ENCODE data around the gene CD44.

The CD44 gene

DNA sequence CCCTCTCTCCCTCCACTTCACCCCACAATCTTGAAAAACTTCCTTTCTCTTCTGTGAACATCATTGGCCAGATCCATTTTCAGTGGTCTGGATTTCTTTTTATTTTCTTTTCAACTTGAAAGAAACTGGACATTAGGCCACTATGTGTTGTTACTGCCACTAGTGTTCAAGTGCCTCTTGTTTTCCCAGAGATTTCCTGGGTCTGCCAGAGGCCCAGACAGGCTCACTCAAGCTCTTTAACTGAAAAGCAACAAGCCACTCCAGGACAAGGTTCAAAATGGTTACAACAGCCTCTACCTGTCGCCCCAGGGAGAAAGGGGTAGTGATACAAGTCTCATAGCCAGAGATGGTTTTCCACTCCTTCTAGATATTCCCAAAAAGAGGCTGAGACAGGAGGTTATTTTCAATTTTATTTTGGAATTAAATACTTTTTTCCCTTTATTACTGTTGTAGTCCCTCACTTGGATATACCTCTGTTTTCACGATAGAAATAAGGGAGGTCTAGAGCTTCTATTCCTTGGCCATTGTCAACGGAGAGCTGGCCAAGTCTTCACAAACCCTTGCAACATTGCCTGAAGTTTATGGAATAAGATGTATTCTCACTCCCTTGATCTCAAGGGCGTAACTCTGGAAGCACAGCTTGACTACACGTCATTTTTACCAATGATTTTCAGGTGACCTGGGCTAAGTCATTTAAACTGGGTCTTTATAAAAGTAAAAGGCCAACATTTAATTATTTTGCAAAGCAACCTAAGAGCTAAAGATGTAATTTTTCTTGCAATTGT, 92.3 kb downstream of the CD44 start:
- no peak for FAIRE-seq
- no peak for DNase-seq (ENCODE audit: extremely low spot score, insufficient read length, low read depth)

DNA sequence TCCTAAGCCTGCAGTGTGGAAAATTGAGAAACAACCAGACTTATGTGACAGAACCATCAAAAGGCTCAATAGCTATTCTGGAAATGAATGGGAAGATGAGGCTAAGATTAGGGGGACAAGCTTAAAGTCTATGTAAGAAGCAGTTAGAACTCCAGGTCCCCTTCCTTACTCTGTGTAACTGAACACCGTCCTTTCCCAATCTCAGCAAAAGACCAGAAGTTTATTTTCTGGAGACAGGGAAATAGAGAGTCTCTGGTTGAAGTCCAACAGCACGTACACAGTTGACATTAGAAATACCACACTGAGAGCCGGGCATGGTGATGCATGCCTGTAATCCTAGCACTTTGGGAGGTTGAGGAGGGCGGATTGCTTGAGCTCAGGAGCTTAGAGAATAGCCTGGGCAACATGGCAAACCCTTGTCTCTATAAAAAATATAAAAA, 93.9 kb downstream of the CD44 start:
- FAIRE-seq (no peak), DNase-seq (ENCODE audit: extremely low spot score, insufficient read length, low read depth) (no peak)

DNA sequence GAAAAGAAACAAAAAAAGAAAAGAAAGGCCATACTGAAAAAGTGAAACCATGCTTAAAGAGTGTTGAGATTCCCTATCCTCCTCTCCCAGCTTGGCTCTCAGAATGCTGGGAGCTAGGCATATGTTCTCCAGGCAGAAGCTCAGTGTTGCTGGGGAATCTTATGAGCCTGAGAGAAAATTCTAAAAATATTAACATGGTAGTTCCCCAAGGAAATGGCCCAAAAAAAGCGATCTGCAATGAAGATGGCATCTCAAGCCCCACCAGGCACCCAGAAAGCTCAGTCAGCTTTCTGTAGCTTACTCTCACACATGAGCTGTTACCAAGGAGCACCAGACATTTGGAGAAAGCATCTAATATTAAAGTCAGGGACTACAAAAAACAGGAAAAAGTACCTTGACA, 94.5 kb downstream of the CD44 start:
- DNase-seq (ENCODE audit: extremely low spot score, insufficient read length, low read depth) (no peak), FAIRE-seq (no peak)

DNA sequence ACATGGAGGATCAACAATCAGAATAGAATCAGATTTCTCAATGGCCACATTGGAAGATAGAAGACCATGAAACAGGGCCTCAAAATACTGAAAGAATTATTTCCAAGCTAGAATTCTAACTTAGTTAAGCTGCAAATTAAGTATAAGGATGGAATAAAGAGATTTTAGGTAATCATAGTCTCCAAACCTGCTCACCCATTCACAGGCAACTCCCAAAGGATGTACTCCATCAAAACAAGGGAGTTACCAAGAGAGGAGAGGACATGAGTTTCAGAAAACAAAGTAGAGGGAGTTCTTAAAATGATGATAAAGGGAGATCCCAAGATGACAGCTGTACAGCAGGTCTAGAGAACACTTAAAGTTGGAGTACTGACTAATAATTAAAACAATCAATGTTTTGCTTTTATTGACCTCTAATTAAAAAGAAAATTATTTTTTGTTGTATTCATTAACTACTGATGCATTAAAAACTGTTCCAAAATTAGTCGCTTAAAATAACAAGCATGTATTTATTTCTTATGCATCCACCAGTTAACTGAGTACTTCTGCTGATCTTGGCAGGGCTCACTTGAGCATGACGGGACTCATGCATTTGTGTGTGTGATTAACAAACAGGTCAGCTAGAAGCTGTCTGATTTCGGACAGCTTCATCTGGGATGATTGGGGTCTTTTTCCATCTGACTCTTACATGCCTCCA, 95.6 kb downstream of the CD44 start:
- DNase-seq (ENCODE audit: extremely low spot score, insufficient read length, low read depth): no peak
- no peak for FAIRE-seq

DNA sequence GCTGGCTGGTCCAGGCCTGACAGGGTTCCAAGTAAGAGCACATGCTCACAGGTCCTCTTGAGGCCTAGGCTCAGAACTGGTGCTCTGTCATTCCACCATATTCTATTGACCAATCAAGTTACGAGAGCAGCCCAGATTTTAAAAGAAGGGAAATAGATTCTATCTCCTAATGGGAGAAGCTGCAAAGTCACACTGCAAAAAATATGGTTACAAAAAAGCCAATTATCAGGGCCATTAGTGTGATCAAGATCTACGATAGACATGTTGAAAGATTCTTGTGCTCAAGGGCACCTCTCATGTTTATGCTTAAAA, 96.1 kb downstream of the CD44 start:
- FAIRE-seq: no peak
- no peak for DNase-seq (ENCODE audit: extremely low spot score, insufficient read length, low read depth)

DNA sequence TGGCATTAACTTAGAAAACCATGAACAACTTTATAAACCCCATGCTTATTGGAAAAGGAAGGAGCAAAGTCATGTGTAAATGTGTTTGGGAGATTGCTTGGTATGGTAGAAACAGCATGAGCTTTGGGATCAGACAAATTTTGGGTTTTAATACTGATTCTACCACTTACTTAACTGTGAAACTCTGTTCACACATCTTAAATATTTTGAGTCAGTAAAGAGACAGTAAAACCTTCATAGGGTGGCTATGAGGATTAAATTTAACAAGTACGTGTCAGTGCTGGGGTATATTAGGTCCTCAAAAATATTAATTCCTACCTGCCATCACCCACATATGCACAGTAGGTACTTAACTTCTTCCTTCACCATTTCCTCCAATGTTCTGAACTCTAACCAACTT, 96.5 kb downstream of the CD44 start:
- FAIRE-seq (no peak), DNase-seq (ENCODE audit: extremely low spot score, insufficient read length, low read depth) (no peak)

DNA sequence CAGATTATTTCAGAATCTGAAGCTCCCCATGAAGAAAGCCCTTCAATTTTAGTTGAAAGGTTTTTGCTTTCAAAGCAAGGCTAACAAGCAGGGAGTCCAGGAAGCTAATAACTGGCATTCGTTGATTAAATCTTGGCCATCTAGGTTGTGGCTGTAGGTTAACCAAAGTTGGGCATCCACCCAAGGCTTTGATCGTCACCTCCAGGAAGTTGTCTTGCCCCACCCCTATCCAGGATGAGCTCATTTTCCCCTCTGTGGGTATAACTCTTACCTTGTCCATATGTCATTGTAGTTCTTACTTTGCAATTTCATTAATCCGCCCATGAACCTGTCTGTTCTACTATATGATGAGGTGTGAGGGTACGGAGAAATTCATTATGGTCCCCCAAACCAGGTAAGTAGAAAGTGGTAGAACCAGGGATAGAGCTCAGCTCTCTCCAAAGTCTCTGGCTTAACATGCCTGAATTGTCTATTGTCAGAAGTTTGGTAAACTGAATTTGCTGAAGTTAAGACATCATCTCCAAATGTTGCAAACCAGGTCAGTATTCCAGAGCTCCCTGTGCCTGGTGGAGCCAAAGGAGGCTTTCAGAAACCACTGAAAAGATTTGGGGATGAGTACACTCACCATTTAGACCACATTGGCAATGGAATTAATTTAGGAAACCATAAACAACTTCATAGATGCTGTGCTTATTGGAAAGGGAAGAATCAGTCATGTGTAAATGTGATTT, 97.1 kb downstream of the CD44 start:
- DNase-seq (ENCODE audit: extremely low spot score, insufficient read length, low read depth) (no peak), FAIRE-seq (no peak)

DNA sequence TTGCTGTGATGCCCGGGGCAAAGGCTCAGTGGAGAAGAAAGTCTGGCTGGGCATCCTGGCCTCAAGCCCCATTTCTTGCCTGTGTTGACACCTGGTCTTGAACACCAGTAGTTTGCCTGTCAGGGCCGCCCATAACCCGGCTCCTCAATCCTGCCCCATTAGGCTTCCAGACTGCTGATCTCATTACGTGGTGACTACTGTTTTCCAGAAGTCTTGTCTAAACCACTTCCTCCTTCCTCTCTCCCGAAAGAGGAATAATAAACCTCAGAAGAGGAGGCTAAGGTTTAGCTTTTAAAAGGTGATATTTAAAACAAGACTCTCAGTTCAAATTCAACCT, 97.7 kb downstream of the CD44 start:
- FAIRE-seq: no peak

DNA sequence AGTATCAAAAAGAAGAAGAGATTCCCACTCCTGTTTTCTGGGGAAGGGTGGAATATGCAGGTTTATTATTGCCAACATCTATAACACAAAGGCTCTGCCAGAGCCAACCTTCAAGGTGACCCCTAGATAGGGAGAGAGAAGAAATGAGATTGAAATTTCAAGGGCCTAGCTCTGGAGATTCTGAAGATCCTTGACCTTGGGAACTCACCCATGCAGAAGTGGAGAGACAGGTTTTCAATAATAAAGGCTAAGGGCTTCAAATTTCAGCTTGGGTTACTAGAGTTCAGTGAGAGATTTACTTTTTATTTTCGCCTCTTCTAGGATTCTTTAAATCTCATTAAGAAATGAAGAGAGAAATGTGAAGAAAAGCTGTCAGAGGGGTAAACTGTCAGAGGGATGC, 98.4 kb downstream of the CD44 start:
- DNase-seq (ENCODE audit: extremely low spot score, insufficient read length, low read depth): no peak
- no peak for FAIRE-seq

More for the DNA sequence above, 97.7 kb downstream of the CD44 start:
- DNase-seq (ENCODE audit: extremely low spot score, insufficient read length, low read depth): no peak

DNA sequence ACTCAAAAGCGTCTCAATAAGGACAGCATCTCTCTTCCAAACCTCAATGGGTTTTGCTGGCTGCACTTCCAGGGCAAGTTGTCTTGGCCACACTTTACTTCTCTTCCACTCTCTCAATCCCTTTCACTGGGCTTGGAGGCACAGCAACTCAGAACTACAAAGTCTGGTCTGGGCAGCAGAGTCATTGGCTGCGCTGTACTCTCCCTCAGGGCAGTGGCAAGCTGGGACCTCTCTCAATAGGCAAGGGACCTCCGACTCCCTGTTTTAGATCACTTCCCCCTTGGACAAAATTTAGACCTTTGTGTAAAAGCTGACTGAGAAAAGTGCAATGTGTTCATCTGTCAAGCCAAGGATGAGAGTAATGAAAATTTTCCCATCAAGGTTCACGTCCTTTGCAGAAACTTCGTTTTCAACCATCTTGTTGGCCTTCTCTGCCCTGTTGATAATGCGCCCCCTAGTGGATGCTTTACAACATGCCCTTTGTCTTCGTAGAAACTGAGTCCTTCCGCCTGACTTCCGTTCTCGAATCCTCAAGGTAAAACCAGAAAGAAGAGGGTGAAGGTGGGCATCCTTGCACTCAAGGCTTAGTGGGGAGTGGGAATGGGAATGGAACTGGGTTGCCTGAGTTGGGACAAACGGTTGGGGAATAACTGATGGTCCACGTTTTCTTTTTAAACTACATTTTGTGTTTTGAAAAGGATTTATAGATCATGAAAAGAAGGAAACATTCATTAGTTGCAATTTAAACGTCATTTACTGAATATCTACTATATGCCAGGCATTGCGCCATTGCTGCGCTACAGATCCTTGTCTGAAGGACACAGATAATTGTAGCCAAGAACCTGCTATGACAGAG, 99.1 kb downstream of the CD44 start:
- FAIRE-seq (peak; percentile 90), DNase-seq (ENCODE audit: extremely low spot score, insufficient read length, low read depth) (peak; percentile 7)

DNA sequence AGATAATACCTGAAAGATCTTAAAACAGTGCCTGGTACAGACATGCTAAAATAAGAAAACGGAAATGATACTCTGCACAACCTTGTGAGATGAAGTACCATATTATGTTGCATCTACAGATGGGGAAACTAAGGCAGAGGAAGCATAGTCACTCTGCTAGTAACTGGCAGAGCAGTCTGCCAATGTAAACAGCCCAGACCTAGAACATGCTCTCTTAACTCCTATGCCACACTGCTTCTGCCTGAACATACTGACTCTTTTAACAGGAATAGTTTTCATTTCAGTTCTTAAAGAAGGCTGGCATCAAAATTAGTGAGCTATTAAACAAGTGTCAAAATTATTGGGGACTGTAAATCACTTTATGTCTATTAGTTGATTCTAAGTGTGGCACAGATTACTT, 99.9 kb downstream of the CD44 start:
- FAIRE-seq: peak; percentile 42
- no peak for DNase-seq (ENCODE audit: extremely low spot score, insufficient read length, low read depth)

DNA sequence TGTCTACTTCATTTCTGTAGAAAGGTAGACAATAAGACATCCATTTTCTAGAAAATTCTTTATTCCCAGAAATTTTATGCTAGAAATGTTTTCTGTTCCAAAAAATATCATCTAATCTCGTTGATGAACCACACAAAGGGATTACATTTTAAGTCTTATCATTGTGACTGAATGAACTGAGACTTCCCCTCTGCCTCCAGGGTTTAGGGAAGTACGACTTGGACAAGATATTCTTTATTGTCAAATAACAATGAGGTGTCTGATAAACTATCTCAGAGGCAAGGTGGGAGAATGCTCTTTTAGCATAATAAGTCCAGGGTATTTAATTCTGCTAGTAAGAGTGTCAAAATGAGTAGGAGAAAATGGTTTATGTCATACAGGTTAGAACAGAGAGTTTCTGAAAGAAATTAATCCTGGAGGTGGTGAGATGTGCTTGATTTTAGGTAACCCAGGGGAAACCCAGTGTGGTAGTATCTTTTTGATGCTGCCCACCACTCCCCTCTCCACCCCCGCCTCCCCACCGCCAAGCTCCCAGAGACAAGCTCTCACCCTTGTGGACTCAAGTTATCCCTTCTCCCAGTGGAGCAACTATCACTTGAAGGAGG, 100.6 kb downstream of the CD44 start:
- DNase-seq (ENCODE audit: extremely low spot score, insufficient read length, low read depth) (no peak), FAIRE-seq (no peak)

DNA sequence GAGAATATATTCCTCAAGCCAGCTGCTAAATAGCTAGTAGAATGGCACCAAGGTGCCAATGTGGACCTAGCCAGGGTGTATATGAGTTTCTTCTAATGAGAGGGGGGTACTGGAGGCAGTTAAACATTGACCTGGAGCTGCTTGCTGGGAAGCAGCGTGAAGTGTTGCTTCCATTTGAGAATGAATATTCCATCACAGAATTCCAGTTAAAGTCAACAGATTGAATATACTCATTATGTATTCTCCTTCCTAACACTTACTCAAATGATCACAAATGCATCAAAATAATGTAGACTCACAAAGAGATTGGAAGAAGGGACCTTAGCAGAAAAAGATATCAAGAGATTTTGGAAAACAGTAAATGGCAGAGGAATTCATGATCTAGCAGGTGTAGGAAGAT, 102.1 kb downstream of the CD44 start:
- DNase-seq (ENCODE audit: extremely low spot score, insufficient read length, low read depth) (no peak), FAIRE-seq (no peak)

DNA sequence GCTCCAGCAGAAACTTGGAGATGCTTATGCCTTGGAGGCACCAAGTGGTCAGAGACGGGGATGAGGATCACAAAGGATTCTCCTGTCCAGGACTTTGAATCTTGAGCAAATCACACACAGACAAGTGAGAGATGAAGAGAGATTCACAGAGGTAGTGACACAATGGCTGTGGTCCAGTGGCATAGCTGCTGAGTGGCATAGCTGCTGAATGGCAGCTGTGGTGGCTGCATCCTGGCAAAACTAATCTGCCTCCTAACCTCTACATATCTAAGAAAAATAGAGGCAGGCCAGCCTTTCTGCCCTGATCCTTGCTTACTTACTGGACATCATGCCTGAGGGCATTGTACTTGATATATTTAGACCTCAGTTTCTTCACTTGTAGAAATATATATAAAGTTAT, 102.6 kb downstream of the CD44 start:
- no peak for FAIRE-seq
- DNase-seq (ENCODE audit: extremely low spot score, insufficient read length, low read depth): no peak

DNA sequence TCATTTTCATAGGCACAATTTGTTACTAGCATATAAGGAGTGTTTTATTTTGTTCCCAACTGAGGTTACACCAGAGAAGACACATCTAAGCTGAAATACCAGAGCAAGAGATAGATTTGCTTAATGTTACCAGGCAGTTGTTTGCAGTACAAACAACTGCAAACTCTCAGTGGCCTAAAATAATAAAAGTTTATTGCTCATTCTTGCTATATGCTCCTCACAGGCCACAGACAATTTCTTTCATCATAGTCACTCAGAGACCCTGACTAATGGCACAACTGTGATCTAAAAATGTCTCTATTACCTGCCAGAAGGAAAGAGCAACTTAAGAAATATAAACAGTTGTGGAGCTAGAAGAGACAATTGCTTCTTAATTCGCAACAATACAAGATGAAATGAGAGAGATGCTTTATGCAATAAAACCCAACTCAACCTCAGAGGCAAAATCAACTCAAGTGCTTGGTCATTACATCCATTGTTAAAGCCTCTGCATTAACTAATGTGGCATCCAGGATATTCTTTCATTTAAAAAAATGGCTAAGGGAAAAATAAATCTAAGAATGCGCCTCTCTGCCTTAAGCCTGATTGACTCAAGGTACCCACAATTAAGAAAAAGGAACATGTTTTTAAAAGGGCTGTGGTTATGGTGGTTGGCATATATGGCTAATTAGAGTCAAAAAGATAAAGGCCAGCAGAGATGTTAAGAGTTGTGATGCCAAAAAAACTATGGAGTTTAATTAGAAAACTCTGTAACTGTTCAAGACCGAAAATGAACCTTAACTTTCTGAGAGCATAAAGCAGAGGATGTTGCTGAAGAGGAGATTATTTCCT, 103.7 kb downstream of the CD44 start:
- no peak for DNase-seq (ENCODE audit: extremely low spot score, insufficient read length, low read depth)
- no peak for FAIRE-seq

DNA sequence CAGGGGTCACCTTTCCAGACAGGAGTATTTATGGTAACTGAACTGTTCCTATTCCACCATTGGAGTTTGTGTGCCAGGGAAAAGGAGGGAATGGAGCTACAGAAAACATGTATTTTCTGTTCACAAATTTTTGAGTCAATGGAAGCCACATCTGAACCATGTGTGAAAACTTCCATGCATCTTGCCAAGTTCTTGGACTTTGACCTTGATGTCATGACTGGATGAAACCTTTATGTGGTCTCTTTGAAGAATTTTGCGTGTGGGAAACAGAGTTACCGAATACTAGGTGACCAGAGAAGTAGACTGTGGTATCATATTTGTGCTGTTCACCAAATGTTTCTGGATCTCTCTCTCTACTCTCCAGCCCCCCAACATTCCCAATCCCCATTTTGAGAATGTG, 104.8 kb downstream of the CD44 start:
- no peak for FAIRE-seq
- no peak for DNase-seq (ENCODE audit: extremely low spot score, insufficient read length, low read depth)

DNA sequence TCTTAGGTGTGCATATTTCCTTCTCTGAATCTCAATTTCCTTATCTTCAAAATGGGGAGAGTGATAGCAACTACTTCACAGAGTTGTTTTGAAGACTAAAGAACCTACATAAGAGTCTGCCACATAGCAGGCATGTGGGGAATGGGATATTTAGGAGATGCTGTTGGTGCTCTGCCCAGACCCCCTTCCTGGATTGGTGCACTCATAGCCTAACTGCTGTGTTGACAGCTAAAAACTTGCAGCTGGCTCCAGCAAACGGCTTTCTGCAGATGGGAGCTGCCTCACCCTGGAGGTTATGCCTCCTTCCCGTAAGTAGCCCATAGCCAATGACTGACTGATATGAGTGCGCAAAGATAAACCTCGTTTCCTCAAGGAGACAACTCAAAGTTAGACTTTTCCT, 106.1 kb downstream of the CD44 start:
- FAIRE-seq: no peak
- no peak for DNase-seq (ENCODE audit: extremely low spot score, insufficient read length, low read depth)

DNA sequence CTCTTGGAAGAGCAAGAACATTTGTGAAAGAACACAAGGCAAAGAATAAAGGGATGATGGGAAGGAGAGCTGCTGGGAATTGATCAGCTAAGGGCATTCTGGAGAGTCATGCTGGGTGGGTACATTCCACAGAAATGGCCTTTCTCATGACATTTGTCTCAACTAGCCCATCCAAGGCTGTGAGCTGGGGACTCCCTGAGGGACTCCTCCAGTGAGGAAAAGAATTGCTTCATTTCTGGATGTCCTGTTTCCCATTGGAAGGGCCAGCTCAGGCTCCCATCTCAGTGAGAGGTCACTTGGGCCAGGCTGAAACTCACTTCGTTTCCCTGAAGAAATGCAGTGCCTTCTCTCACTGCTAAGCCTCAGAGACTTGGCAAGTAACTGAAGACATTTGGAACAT, 106.8 kb downstream of the CD44 start:
- DNase-seq (ENCODE audit: extremely low spot score, insufficient read length, low read depth) (no peak), FAIRE-seq (no peak)

DNA sequence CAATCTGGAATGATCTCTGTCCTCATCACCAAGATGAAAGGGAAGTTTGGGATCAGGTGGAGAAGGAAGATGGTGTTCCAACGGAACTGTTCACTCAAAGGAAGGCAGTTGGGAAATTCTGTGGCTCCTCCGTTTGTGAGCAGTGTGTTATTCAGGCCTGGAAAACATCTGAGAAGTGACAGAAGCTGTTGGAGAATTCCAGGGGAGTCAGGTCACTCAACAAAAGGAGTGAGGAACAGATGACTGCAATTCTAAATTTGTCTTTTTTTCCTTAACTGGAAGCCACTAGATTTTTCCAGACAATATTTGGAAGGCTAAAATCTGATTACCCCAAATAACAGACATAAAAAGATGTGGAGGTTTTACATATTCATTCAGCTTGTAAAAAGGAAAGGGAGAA, 107.8 kb downstream of the CD44 start:
- FAIRE-seq (no peak), DNase-seq (ENCODE audit: extremely low spot score, insufficient read length, low read depth) (no peak)

All from GM18507 (cell line).